Measurements from ENCODE around the gene DNAJC17. TPM values are rescaled to one million over a fixed set of nuclear protein-coding genes. Genes with fewer than 3 reads are reported as not detected.

DNAJC17 gene
- total RNA-seq (2022; extraction: Qiagen RNA extraction): 21.2 to 25.9 TPM (median 24.3 TPM) in 5 replicates

GRCh38 chr15:40807028-40807887 lies at the start of gene DNAJC17, which contains the start of gene ZFYVE19:
DNAJC17 (minus strand) TSS chr15:40807473; CDS start chr15:40807446, 27 bp downstream.
ZFYVE19 (plus strand) TSS chr15:40807089; CDS start chr15:40807590, 501 bp downstream.

GRCh38 chr15:40843885-40844695 lies 36.8 kb upstream of the DNAJC17 start, which contains the start of gene SPINT1:
SPINT1 (plus strand) TSS chr15:40844048; CDS start chr15:40844555, 507 bp downstream.

GRCh38 chr15:40828447-40829036 lies 21.3 kb upstream of the DNAJC17 start, which contains the start of gene PPP1R14D:
PPP1R14D (minus strand) TSS chr15:40828708; CDS start chr15:40828641, 67 bp downstream.

GRCh38 chr15:40769274-40770146 lies 37.8 kb downstream of the DNAJC17 start, which contains the start of gene C15orf62:
C15orf62 (plus strand) TSS chr15:40769980; CDS start chr15:40770496, 516 bp downstream.

DNA sequence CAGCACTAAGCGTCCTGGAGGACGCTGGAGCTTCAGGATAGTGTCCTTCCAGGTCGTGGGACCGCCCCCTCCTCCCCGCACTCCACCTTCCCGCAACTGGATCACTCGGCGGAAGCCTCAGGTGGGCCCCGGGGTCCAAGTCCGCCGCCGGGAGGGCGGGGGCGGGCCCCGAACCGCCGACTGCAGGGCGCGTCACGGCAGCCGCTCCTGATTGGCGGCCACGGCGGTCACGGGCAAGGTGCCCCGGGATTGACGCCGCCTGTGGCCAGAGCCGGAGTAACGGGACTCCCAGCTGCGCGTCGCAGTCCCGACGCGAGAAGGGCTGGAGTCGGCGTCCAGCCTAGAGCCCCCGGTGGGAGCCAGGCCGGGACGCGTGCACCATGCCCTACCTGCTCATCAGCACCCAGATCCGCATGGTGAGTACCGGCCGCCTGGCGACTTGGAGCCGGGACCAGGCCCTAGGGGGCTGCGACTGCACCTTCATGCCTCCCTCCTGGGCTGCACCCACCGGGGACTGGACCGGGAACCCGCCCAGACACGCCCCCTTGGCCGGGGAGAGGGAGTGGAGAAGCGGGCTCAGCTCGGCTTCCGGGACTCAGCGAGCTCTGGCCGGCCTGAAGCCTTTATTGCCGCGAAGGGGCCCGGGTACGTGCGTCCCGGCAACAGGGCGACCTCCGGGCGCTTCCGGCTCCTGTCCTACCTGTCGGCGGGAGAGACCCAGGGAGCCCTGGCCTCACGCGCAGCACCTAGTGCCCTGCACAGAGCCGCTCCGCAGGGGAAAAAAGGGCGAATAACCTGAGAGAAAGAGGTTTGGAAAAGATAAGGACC lies 43.3 kb downstream of the DNAJC17 start, which contains the start of gene GCHFR:
Gene GCHFR, plus strand, starts transcription at position 268 of the 828 bp plus-strand sequence. Its CDS starts 113 bp downstream, at position 381.

GRCh38 chr15:40754883-40755811 lies 52.1 kb downstream of the DNAJC17 start, which contains the start of gene RMDN3:
RMDN3 (minus strand) TSS chr15:40755254; CDS start chr15:40754783, 471 bp downstream.

Other genes with a start within 250 kb of the DNAJC17 start
- gene CCDC32, start 242.4 kb downstream of the DNAJC17 start, total RNA-seq (2022; extraction: Qiagen RNA extraction): 13.0 to 21.9 TPM (median 14.0 TPM) in 5 replicates
- 12.1 to 15.4 TPM (median 14.7 TPM) in 5 replicates for gene RPUSD2, start 238.2 kb downstream of the DNAJC17 start, total RNA-seq (2022; extraction: Qiagen RNA extraction)
- 5.0 to 9.8 TPM (median 6.4 TPM) in 5 replicates for gene KNL1, start 213.2 kb downstream of the DNAJC17 start, total RNA-seq (2022; extraction: Qiagen RNA extraction)
- gene RAD51, start 112.3 kb downstream of the DNAJC17 start, total RNA-seq (2022; extraction: Qiagen RNA extraction): 17.6 to 20.1 TPM (median 18.0 TPM) in 5 replicates
- 21.4 to 26.1 TPM (median 22.6 TPM) in 5 replicates for gene RMDN3, start 52.2 kb downstream of the DNAJC17 start, total RNA-seq (2022; extraction: Qiagen RNA extraction)
- gene GCHFR, start 43.4 kb downstream of the DNAJC17 start, total RNA-seq (2022; extraction: Qiagen RNA extraction): 6.3 to 8.6 TPM (median 7.9 TPM) in 5 replicates
- gene C15orf62, start 37.5 kb downstream of the DNAJC17 start, total RNA-seq (2022; extraction: Qiagen RNA extraction): 0.06 to 0.13 TPM (median 0.10 TPM) in 3 of 5 replicates, not detected in the others
- 14.8 to 17.6 TPM (median 17.2 TPM) in 5 replicates for gene ZFYVE19, start 384 bp downstream of the DNAJC17 start, total RNA-seq (2022; extraction: Qiagen RNA extraction)
- 0.17 to 0.32 TPM in 2 of 5 replicates, not detected in the others for gene PPP1R14D, start 21.2 kb upstream of the DNAJC17 start, total RNA-seq (2022; extraction: Qiagen RNA extraction)
- gene SPINT1, start 36.6 kb upstream of the DNAJC17 start, total RNA-seq (2022; extraction: Qiagen RNA extraction): 0.62 to 0.90 TPM (median 0.81 TPM) in 5 replicates
- 3.7 to 4.8 TPM (median 4.6 TPM) in 5 replicates for gene RHOV, start 66.8 kb upstream of the DNAJC17 start, total RNA-seq (2022; extraction: Qiagen RNA extraction)
- gene VPS18, start 87.0 kb upstream of the DNAJC17 start, total RNA-seq (2022; extraction: Qiagen RNA extraction): 20.7 to 24.0 TPM (median 22.8 TPM) in 5 replicates
- 1.8 to 2.4 TPM (median 2.1 TPM) in 5 replicates for gene DLL4, start 121.9 kb upstream of the DNAJC17 start, total RNA-seq (2022; extraction: Qiagen RNA extraction)
- 5.9 to 14.3 TPM (median 8.6 TPM) in 5 replicates for gene CHAC1, start 146.0 kb upstream of the DNAJC17 start, total RNA-seq (2022; extraction: Qiagen RNA extraction)

Measured in A549 treated with Hydrocortisone at 1 μM for 4 hours (cell line).